ENCODE data around the gene ATXN1L. TPM values are rescaled to one million over a fixed set of nuclear protein-coding genes. Genes with fewer than 3 reads are reported as not detected.
"Not testable (repeated sequence)": the region's sequence is repeated elsewhere in the genome, so short reads cannot be mapped to it uniquely, and the experiment has no call there.

The ATXN1L gene
- total RNA-seq, 1 donor from 2014 or later = 14.0 TPM

DNA sequence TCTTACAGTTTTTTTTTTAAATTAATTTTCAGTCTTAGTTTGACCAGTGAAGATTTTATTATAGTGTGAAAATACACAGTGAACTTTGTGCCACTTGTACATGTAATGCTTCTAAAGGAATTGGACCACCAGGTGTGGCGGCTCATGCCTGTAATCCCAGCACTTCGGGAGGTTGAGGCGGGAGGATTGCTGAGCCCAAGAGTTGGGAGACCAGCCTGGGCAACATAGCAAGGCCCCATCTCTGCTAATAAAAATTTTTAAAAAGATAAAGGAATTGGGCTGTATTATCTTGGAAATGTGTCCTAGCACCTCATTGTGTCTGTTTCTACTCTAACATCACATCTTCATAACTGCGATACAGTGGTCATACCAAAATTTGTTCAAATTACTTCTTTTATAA, 53.4 kb downstream of the ATXN1L start:
- no peak for DNase-seq
- peaks cover 93% of the 10 kb centered on the region for H3K4me1 ChIP-seq
- intact Hi-C loops (cut with micrococcal nuclease) = no loop called here

DNA sequence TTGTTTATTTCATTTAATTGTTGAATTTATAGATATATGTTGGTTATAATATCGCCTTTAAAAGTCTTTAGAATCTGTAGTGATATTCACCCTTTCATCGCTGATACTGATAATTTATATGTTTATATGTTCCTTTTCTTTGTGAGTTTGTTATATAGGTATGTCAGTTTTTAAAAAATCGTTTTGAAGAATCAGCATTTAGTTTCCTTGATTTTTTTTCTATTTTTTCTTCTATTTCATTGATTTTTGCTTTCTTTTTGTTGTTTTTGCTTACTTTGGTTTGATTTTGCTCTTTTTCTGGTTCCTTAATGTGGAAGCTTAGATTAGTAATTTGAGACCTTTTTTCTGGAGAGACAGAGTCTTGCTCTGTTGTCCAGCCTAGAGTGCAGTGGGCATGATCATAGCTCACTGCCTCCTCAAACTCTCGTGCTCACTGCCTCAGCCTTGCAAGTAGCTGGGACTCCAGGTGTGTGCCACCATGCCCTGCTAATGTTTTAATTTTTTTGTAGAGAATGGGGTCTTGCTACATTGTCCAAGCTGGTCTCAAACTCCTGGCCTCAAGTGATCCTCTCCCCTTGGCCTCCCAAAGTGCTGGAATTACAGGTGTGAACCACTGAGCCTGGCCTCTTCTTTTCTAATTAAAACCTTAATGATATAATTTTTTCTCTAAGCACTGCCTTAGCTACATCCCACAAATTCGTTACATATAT, 57.0 kb downstream of the ATXN1L start:
- H3K4me1 ChIP-seq = peaks cover 92% of the 10 kb centered on the region
- no peak for DNase-seq
- no peak overlapping the region for H3K4me3 ChIP-seq
- H3K36me3 ChIP-seq = no peaks in the 10 kb centered on the region
- intact Hi-C loops (cut with micrococcal nuclease) = no loop called here
- H3K27me3 ChIP-seq (ENCODE audit: low read depth) = no peaks in the 10 kb centered on the region
- peak overlapping the region; percentile 38 for H3K27ac ChIP-seq (replicated peaks)
- TF ChIP-seq, protein P1, sequence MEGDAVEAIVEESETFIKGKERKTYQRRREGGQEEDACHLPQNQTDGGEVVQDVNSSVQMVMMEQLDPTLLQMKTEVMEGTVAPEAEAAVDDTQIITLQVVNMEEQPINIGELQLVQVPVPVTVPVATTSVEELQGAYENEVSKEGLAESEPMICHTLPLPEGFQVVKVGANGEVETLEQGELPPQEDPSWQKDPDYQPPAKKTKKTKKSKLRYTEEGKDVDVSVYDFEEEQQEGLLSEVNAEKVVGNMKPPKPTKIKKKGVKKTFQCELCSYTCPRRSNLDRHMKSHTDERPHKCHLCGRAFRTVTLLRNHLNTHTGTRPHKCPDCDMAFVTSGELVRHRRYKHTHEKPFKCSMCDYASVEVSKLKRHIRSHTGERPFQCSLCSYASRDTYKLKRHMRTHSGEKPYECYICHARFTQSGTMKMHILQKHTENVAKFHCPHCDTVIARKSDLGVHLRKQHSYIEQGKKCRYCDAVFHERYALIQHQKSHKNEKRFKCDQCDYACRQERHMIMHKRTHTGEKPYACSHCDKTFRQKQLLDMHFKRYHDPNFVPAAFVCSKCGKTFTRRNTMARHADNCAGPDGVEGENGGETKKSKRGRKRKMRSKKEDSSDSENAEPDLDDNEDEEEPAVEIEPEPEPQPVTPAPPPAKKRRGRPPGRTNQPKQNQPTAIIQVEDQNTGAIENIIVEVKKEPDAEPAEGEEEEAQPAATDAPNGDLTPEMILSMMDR (IDR thresholded peaks at IDR 0.05; ENCODE audit: borderline replicate concordance) = no peak
- peaks cover 9% of the 10 kb centered on the region for H3K9me3 ChIP-seq (replicated peaks)

More for the DNA sequence above, 53.4 kb downstream of the ATXN1L start:
- H3K4me3 ChIP-seq = peak overlapping the region; percentile 37
- TF ChIP-seq, protein P1 (IDR thresholded peaks at IDR 0.05; ENCODE audit: borderline replicate concordance) = no peak
- no peaks in the 10 kb centered on the region for H3K9me3 ChIP-seq (replicated peaks)
- H3K27me3 ChIP-seq (ENCODE audit: low read depth) = no peaks in the 10 kb centered on the region
- H3K36me3 ChIP-seq = no peaks in the 10 kb centered on the region
- H3K27ac ChIP-seq (replicated peaks) = peak overlapping the region; percentile 34

DNA sequence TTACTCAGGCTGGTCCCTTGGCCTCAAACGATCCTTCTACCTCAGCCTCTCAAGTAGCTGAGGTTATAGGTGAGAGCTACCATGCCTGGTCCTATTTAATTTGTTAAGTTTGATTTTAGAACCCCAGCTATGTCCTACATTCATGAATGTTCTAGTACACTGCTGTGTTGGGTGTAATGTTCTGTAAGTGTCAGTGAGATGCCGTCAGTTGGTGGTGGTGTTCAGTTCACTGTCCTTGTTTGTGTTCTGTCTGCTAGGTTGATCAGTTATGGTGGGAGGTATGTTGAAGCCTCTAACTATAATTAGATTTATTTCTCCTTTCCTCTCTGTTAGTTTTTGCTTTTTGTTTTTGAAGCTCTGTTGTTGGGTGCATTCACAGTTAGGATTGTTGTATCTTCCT, 57.8 kb downstream of the ATXN1L start:
- DNase-seq = no peak
- intact Hi-C loops (cut with micrococcal nuclease) = no loop called here
- Histone ChIP-seq H3K27me3 (ENCODE audit: low read depth) (no peaks in the 10 kb centered on the region), H3K9me3 (replicated peaks) (peaks cover 9% of the 10 kb centered on the region), H3K27ac (replicated peaks) (peak overlapping the region; percentile 38), H3K4me1 (peaks cover 92% of the 10 kb centered on the region), H3K36me3 (no peaks in the 10 kb centered on the region), H3K4me3 (no peak overlapping the region)
- TF ChIP-seq, protein P1 (IDR thresholded peaks at IDR 0.05; ENCODE audit: borderline replicate concordance) = no peak

DNA sequence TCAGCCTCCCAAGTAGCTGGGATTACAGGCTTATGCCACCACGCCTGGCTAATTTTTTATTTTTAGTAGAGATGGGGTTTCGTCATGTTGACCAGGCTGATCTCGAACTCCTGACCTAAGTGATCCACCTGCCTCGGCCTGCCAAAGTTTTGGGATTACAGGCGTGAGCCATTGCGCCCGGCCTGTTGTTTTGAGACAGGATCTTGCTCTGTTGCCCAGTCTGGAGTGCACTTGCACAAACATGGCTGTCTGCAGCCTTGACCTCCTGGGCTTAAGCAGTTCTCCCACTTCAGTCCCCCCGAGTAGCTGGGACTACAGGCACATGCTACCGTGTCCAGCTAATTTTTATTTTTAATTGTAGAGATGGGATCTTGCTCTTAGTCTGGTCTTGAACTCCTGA, 58.5 kb downstream of the ATXN1L start:
- Histone ChIP-seq H3K27ac (replicated peaks) (peak overlapping the region; percentile 38), H3K9me3 (replicated peaks) (peaks cover 9% of the 10 kb centered on the region), H3K36me3 (peaks cover 2% of the 10 kb centered on the region), H3K27me3 (ENCODE audit: low read depth) (no peaks in the 10 kb centered on the region), H3K4me1 (peaks cover 92% of the 10 kb centered on the region), H3K4me3 (no peak overlapping the region)
- TF ChIP-seq, protein P1 (IDR thresholded peaks at IDR 0.05; ENCODE audit: borderline replicate concordance) = no peak
- intact Hi-C loops (cut with micrococcal nuclease) = no loop called here
- no peak for DNase-seq

DNA sequence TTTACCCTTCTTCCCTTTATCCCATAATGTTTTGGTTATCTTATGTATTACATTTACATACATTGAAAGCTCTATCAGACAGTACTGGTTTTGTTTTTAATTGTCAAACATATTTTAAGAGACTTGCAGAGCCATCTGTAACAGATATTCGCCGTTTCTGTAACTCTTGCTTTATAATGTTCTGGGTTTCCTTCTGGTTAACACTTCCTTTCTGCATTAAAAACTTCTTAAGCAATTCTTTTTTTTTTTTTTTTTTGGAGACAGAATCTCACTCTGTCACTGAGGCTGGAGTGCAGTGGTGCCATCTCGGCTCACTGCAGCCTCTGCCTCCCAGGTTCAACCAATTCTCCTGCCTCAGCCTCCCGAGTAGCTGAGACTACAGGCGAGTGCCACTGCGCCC, 60.0 kb downstream of the ATXN1L start:
- DNase-seq; H3K36me3 ChIP-seq; intact Hi-C loops (cut with micrococcal nuclease); H3K27me3 ChIP-seq (ENCODE audit: low read depth); H3K9me3 ChIP-seq (replicated peaks); H3K4me3 ChIP-seq; H3K27ac ChIP-seq (replicated peaks): not testable (repeated sequence)
- peaks cover 92% of the 10 kb centered on the region for H3K4me1 ChIP-seq

Other genes with a start within 250 kb of the ATXN1L start
- gene MARVELD3, start 219.8 kb upstream of the ATXN1L start, total RNA-seq = not detected
- 3.4 TPM for gene PHLPP2, start 121.3 kb upstream of the ATXN1L start, total RNA-seq
- 30.7 TPM for gene AP1G1, start 37.1 kb upstream of the ATXN1L start, total RNA-seq
- gene ZNF821, start 38.2 kb downstream of the ATXN1L start, total RNA-seq = 3.0 TPM
- 109 TPM for gene IST1, start 49.6 kb downstream of the ATXN1L start, total RNA-seq
- gene PKD1L3, start 154.4 kb downstream of the ATXN1L start, total RNA-seq = 0.08 TPM
- 8.1 TPM for gene DHODH, start 162.8 kb downstream of the ATXN1L start, total RNA-seq
- gene HP, start 208.5 kb downstream of the ATXN1L start, total RNA-seq = 1.6 TPM
- 67.8 TPM for gene HPR, start 217.2 kb downstream of the ATXN1L start, total RNA-seq
- gene TXNL4B, start 247.6 kb downstream of the ATXN1L start, total RNA-seq = 6.7 TPM
- 38.7 TPM for gene DHX38, start 247.9 kb downstream of the ATXN1L start, total RNA-seq

Measured in left ventricle myocardium inferior (tissue), 1 donor.